ENCODE data around the gene PIAS1. TPM values are rescaled to one million over a fixed set of nuclear protein-coding genes. Genes with fewer than 3 reads are reported as not detected.

PIAS1 gene
- total and polyA plus RNA-seq, 9 of the 15 experiments (the other 6 are each of a cell fraction or from before 2014, with no cell fraction given), result 18.0 to 59.1 (median 28.5) TPM

- Histone ChIP-seq H2AFZ (ENCODE audit: low read depth, low read length) (no peak overlapping the region), H3K27ac (ENCODE audit: extremely low read depth, low read depth, low read length) (no peak overlapping the region), H4K20me1 (replicated peaks; ENCODE audit: control insufficient read depth, insufficient read depth, low read length) (peaks cover 17% of the 10 kb centered on the region; the same call in 1 of the 2 replicates), H3K9me1 (ENCODE audit: control insufficient read depth, insufficient read depth, low read length) (peaks cover 3% of the 10 kb centered on the region), H3K27me3 (ENCODE audit: control insufficient read depth in 2 of 2, insufficient read depth in 2 of 2, low read length in 2 of 2) (no peaks in the 10 kb centered on the region), H3K4me2 (ENCODE audit: insufficient read depth, low read length) (no peak overlapping the region), H3K36me3 (ENCODE audit: control insufficient read depth, insufficient read depth, low read length) (peaks cover 71% of the 10 kb centered on the region; the same call in 2 of the 3 replicates), H3K4me1 (replicated peaks in 1 of 2; ENCODE audit: control insufficient read depth in 2 of 2, insufficient read depth in 2 of 2, low read length in 2 of 2) (peaks cover 14 to 49% of the 10 kb centered on the region in 2 experiments), H3K79me2 (ENCODE audit: control insufficient read depth, insufficient read depth, low read length) (peaks cover 32% of the 10 kb centered on the region), H3K9ac (ENCODE audit: insufficient read depth in 1 of 2, low read depth in 2 of 2, low read length in 2 of 2) (no peak overlapping the region; a peak in 1 of 4 replicates), H3K9me3 (replicated peaks; ENCODE audit: control insufficient read depth, insufficient read depth, low read depth, low read length) (no peaks in the 10 kb centered on the region), H3K4me3 (no peak overlapping the region)
- DNase-seq (ENCODE audit: extremely low read depth in 1 of 4, low spot score in 3 of 4) (no peak), FAIRE-seq (no peak), ATAC-seq (no peak)
- CTCF ChIA-PET (ENCODE audit: low intra/inter-chr PET ratio), result no interaction called here
- TF ChIP-seq AFF1 (IDR thresholded peaks at IDR 0.05; ENCODE audit: low read depth in 1 of 2, partially characterized antibody in 2 of 2) (no peak), CTBP1 (IDR thresholded peaks at IDR 0.05; ENCODE audit: borderline replicate concordance) (no peak), SPI1 (IDR thresholded peaks at IDR 0.05; ENCODE audit: borderline replicate concordance, low read depth, low read length) (no peak), MAZ (CRISPR knock-in tag; conservative IDR thresholded peaks at IDR 0.05 in 1 of 2, IDR thresholded peaks at IDR 0.05 in 1 of 2) (no peak), YBX1 (IDR thresholded peaks at IDR 0.05) (no peak), ZNF184 (CRISPR knock-in tag; IDR thresholded peaks at IDR 0.05) (no peak), THAP12 (CRISPR knock-in tag; IDR thresholded peaks at IDR 0.05) (no peak), TEAD2 (tag; IDR thresholded peaks at IDR 0.05) (no peak), TAF7 (tag; IDR thresholded peaks at IDR 0.05) (no peak), FOSL1 (tag; conservative IDR thresholded peaks at IDR 0.05) (no peak), BACH1 (tag; IDR thresholded peaks at IDR 0.05) (no peak), CAMTA2 (CRISPR knock-in tag; conservative IDR thresholded peaks at IDR 0.05) (no peak)
- TF ChIP-seq, protein P1, sequence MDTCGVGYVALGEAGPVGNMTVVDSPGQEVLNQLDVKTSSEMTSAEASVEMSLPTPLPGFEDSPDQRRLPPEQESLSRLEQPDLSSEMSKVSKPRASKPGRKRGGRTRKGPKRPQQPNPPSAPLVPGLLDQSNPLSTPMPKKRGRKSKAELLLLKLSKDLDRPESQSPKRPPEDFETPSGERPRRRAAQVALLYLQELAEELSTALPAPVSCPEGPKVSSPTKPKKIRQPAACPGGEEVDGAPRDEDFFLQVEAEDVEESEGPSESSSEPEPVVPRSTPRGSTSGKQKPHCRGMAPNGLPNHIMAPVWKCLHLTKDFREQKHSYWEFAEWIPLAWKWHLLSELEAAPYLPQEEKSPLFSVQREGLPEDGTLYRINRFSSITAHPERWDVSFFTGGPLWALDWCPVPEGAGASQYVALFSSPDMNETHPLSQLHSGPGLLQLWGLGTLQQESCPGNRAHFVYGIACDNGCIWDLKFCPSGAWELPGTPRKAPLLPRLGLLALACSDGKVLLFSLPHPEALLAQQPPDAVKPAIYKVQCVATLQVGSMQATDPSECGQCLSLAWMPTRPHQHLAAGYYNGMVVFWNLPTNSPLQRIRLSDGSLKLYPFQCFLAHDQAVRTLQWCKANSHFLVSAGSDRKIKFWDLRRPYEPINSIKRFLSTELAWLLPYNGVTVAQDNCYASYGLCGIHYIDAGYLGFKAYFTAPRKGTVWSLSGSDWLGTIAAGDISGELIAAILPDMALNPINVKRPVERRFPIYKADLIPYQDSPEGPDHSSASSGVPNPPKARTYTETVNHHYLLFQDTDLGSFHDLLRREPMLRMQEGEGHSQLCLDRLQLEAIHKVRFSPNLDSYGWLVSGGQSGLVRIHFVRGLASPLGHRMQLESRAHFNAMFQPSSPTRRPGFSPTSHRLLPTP (IDR thresholded peaks at IDR 0.05; ENCODE audit: borderline replicate concordance, extremely low read depth, insufficient read length), result no peak
- POLR2A ChIA-PET, result interaction anchor here (0.7 kb wide), 1 partner anchor 16 kb away, joined by 3 read pairs; no protein-coding TSS in a partner anchor
- BruUV-seq (replicated peaks), result no TSS peak
- intact Hi-C loops (cut with micrococcal nuclease) (no loop called here), in situ Hi-C loops (cut with MboI) (no loop called here)
- WGBS (ENCODE audit: insufficient coverage, low coverage, missing lambda C conversion rate), result 92% methylated on average over 11 of the region's 13 CpGs
Measured at GRCh38 chr15:68208636-68209240, 154.6 kb downstream of the PIAS1 start.

Measured in K562 (cell line).